Ishikawa (cell line): ENCODE measurements around the gene DUS1L.

ENCODE experiments used
- CEBPB ChIP-seq: IDR thresholded peaks from 2 replicates; pipeline ENCODE4 v1.6.1; 2012
- CREB1 ChIP-seq: IDR thresholded peaks from 2 replicates; pipeline ENCODE4 v1.6.1; 2012; ENCODE audit warnings: low read depth
- EGR1 ChIP-seq: IDR thresholded peaks from 2 replicates; pipeline ENCODE4 v1.6.1; 2012
- EP300 ChIP-seq: IDR thresholded peaks from 2 replicates; pipeline ENCODE4 v1.6.1; 2012; ENCODE audit warnings: borderline replicate concordance
- FOXM1 ChIP-seq: IDR thresholded peaks from 2 replicates; pipeline ENCODE4 v1.6.1; 2012; ENCODE audit warnings: low read depth, borderline replicate concordance
- NFIC ChIP-seq: IDR thresholded peaks from 2 replicates; pipeline ENCODE4 v1.6.1; 2012
- RAD21 ChIP-seq: IDR thresholded peaks from 2 replicates; pipeline ENCODE4 v1.6.1; 2012; ENCODE audit warnings: low read depth
- REST ChIP-seq: IDR thresholded peaks from 2 replicates; pipeline ENCODE4 v1.6.1; 2012; ENCODE audit warnings: low read depth, mild to moderate bottlenecking
- TAF1 ChIP-seq: IDR thresholded peaks from 2 replicates; pipeline ENCODE4 v1.6.1; 2012; ENCODE audit warnings: low read depth, mild to moderate bottlenecking
- TCF12 ChIP-seq: IDR thresholded peaks from 2 replicates; pipeline ENCODE4 v1.6.1; 2012; ENCODE audit warnings: low read depth
- TEAD4 ChIP-seq: IDR thresholded peaks from 2 replicates; pipeline ENCODE4 v1.6.1; 2012
- USF1 ChIP-seq: IDR thresholded peaks from 2 replicates; pipeline ENCODE4 v1.6.1; 2012
- YY1 ChIP-seq: IDR thresholded peaks from 2 replicates; pipeline ENCODE4 v1.6.1; 2012; ENCODE audit warnings: low read depth
- ZBTB7A ChIP-seq: IDR thresholded peaks from 2 replicates; pipeline ENCODE4 v1.6.1; 2012; ENCODE audit warnings: low read depth
- TF ChIP-seq, protein P1 (sequence below): IDR thresholded peaks from 2 replicates; pipeline ENCODE4 v1.6.1; 2012

The DUS1L gene

GRCh38 chr17:82104797-82105416, 39.3 kb upstream of the DUS1L start:
- TF ChIP-seq TEAD4, result no peak
- TF ChIP-seq CREB1, result no peak
- no peak for TF ChIP-seq TCF12
- no peak for TF ChIP-seq NFIC
- TF ChIP-seq, protein P1, sequence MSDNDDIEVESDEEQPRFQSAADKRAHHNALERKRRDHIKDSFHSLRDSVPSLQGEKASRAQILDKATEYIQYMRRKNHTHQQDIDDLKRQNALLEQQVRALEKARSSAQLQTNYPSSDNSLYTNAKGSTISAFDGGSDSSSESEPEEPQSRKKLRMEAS, result no peak
- no peak for TF ChIP-seq REST
- no peak for TF ChIP-seq EGR1
- no peak for TF ChIP-seq USF1
- no peak for TF ChIP-seq ZBTB7A
- TF ChIP-seq TAF1, result no peak
- no peak for TF ChIP-seq FOXM1
- TF ChIP-seq RAD21, result no peak
- no peak for TF ChIP-seq YY1
- TF ChIP-seq EP300, result no peak

DNA sequence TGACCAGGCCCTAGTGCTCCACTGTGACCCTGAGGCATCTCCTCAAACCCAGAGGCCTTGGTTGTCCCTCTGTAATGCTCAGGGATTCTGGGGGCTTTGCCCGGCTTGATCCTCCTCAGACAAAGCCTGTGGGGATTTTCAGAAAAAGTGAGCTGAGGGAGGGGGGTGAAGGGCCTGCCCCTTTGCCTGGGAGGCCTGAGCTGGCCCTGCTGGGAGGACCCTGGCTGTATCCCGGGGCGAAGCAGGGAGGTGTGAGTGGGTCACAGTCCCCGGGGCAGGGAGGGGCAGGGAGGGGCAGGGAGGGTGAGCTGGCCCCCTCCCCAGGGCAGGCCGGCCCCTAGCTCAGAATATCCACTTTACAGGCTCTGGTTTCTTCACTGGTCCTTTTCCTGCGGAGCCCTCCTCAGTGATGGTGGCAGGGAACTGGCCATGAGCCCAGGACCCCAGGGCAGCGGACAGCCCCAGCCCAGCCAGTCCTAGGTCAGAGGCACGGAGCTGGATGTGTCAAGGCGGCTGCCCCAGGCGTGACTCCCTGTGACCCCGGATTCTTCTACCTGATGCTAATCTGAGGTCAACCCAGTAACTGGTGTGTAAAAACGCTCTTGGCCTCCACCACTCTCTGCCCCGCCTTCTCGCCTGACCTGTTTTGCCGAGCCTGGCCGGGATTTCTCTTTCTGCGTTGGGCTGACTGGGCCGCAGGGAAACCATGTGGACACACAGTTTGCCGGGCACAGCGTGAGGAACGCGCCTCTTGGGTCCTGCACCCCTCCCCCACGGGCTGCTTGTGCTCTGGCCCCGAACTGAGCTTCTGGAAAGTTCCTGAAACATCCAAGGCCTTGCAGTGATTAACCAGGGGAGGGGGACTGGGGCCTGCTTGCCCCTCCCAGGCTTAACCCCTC, 38.2 kb upstream of the DUS1L start:
- TF ChIP-seq EP300, result no peak
- TF ChIP-seq YY1, result no peak
- TF ChIP-seq ZBTB7A, result peak; percentile 71; the same call in 1 of the 2 replicates
- TF ChIP-seq, protein P1, result peak; percentile 65
- no peak for TF ChIP-seq CREB1
- TF ChIP-seq NFIC, result no peak
- no peak for TF ChIP-seq TCF12

DNA sequence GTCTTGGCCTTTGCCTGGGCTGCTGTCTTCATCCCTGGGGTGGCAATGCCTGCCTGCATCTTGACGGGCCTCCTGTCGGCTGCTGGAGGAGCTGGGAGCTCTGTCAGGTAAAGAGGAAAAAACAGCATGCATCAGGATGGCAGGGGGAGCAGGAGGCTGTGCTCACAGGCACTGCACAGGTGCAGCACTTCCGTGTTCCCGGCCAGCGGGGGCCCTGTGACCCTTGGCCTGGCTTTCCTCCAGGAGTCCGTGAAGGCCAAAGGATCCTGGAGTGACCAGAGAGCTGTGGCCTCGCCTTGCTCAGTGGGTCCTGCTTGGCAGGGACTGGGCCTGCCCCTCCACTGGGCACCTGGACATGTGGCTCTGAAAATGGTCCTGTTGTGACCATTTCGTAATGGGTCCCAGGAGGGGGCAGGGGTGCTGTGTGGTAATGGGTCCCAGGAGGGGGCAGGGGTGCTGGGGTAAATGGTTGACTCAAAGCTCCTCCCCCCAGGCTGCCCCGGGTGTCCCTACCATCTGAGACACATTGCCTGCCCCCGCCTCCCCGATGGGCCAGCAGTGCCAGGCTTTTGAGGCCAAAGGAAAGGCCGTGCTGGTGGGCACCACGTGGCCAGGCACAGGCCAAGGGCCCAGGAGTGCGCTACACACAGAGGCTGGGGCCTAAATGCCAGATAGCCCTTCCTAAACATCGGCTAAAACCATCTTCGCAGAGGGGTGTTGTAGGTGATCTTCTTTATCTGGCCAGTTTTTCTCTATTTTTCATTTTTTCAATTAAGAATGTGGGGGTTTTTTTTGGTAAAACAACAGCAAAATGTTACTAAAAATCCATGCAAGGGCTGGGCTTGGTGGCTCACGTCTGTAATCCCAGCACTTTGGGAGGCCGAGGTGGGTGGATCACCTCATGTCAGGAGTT, 36.4 kb upstream of the DUS1L start:
- TF ChIP-seq ZBTB7A (no peak), USF1 (no peak), TCF12 (no peak), CEBPB (no peak), TEAD4 (no peak), REST (no peak), YY1 (no peak), CREB1 (no peak), EP300 (no peak), EGR1 (no peak), RAD21 (no peak), NFIC (no peak), FOXM1 (no peak), TAF1 (no peak)
- TF ChIP-seq, protein P1, result no peak

DNA sequence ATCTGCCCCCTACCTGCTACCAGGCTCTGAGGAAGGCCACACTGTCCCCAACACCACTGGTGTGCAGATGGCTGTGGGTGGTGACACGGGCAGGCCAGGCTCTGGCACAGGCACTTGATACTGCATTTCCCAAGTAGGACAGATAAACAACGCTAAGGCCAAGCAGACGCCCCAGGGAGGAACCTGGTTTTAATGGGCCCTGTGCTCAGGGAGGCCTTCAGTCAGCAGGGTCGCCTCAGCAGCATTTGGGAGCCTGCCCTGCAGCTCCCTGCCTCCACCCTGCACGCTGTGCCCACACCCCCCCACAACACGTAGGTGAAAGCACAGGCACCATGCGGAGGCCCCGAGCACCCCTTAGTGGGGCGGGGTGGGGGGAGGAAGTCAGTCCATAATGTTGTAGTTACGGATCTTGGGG, 35.7 kb upstream of the DUS1L start:
- TF ChIP-seq RAD21, result no peak
